Stimulated activated naive CD4-positive, alpha-beta T cell (primary cell): ENCODE results near the gene ACAA2.

ENCODE experiments used
- DNase-seq, 6 experiments: peaks; one replicate each; lab custom pipeline; 2025; lab: John Stamatoyannopoulos, UW

The ACAA2 gene, protein sequence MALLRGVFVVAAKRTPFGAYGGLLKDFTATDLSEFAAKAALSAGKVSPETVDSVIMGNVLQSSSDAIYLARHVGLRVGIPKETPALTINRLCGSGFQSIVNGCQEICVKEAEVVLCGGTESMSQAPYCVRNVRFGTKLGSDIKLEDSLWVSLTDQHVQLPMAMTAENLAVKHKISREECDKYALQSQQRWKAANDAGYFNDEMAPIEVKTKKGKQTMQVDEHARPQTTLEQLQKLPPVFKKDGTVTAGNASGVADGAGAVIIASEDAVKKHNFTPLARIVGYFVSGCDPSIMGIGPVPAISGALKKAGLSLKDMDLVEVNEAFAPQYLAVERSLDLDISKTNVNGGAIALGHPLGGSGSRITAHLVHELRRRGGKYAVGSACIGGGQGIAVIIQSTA

GRCh38 chr18:49813319-49814146, at the start of gene ACAA2:
Gene ACAA2 (minus strand): TSS chr18:49813533. CDS start chr18:49813484, 49 bp downstream.
- peak; percentile 51 to 72 (median 66) for DNase-seq

DNA sequence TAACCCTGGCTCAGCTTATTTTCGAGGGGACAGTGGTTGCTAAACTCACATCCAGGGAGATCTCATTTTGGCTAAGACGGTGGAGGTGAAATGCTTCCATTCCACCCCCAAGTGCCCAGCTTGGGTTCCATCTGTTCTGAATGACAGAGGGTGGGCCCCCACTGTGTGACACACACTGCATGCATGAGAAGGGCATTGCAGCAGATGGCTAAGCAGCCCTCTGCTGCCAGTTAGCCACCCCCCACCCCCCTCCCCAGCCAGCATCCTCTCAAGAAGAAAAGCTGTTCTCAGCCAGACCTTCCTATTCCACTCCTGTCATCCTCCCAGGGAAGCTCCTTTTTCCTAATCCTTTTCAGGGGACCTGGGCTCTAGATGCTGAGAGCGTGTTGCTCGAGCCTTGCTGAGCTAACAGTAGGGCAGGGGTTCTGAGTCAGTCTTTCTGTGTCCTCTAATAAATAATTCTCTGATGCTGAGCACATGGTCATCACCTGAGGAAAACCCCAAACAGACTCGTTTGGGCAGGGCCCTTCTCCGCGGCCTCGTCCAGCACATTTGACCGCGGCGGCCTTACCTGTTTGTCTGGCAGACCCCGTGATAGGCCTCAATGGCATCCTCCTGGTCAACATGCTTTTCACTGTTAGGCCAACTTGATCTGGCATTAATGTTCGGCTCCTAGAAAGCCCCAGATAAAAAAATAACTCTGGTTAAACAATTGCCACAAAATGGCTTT, 49.5 kb upstream of the ACAA2 start:
- no peak for DNase-seq

DNA sequence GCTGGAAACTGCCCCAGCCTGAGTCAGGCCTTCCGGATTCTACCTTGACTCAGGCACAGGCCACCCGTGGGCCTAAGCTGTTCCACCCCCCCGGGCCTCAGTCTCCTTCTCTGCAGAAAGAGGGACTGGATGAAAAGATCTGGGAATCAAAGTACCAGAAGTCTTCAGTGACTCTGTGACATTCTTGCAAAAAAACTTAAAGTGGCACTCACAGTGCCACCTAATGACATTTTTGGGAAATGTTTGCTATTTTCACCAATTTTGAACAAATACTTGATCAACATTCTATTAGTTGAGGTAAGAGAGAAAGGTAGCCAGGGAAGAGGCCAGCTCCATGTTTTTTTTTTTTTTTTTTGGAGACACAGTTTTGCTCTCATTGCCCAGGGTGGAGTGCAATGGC, 48.3 kb upstream of the ACAA2 start:
- DNase-seq: peak in 2 of 6 experiments; percentile 15 to 16

DNA sequence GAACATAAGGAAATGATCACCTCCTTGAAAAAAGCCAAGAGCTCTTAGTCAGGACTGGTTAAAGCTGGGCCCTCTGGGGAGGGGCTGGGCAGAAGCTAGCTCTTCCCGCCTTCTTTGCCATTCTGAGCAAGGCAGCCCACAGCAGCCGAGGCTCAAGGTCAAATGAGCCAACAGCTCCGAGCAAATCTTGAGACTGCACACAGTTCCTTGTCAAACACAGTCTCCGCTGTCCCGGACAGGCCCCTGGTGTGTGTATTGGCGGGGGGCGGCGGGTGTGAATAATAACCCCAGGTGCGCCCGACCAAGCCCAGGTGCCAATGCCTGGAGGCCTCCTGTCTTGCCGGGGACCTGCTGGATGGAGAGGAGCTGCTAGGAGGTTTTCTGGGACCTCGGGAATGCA, 46.4 kb upstream of the ACAA2 start:
- no peak for DNase-seq

DNA sequence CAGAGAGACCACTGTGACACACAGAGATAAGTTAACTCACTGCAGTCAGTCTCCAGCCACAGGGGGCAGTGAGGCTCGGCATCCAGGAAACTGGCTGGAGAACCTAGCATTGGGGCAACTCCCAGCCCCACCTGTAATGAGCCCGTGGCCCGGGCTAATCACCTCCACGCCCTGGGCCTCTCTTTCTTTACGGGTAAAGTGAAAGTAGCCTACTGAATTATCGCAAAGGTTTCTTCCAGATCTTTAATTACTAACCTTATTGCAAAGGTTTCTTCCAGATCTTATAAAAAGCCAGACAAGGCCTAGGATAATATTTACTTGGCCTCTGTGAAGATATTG, 45.7 kb upstream of the ACAA2 start:
- DNase-seq: no peak

- peak in 5 of 6 experiments; percentile 11 to 37 (median 23) for DNase-seq
Measured at GRCh38 chr18:49858309-49859020, 45.1 kb upstream of the ACAA2 start.

DNA sequence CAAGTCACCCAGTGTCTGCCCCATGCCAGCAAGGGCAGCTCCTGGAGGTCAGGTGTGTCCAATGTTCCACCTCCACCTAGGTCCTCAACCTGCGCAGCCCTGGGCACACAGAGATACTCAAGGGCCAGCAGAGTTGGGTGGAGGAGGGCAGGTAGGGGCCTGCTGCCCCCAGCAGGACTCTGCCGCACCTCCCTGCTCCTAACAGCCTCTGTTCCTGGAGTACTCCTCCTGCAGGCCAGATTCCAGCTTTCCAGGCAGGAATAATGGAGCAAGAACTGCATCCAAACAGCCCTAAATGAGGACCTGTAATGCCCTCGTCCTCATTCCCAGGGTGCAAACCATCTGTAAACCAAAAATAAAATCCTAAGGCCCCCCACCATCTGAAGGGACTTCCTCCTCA, 44.4 kb upstream of the ACAA2 start:
- DNase-seq: no peak

- DNase-seq: no peak
Measured at GRCh38 chr18:49856496-49856895, 43.2 kb upstream of the ACAA2 start.

GRCh38 chr18:49855711-49856415, 42.5 kb upstream of the ACAA2 start:
- DNase-seq: no peak

GRCh38 chr18:49854681-49855080, 41.3 kb upstream of the ACAA2 start:
- no peak for DNase-seq

GRCh38 chr18:49853436-49853835, 40.1 kb upstream of the ACAA2 start:
- DNase-seq: no peak

DNA sequence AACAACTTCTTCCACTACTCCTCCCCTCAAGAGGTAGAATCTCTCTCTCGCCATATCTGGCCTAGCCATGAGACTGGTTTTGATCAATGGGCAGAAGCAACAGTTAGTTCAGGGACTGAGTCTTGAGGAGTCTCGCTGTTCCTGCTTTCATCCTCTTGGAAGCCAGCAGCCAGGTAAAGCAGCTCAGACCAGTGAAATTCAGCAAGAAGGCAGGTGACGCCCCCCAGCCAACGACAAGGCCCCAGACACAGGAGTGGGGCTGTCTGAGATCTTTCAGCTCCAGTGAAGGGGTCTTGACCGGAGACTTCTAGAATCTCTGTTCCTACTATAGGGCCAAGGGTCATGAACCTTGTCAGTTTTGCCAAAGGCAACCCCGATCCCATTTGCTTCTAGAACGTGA, 39.7 kb upstream of the ACAA2 start:
- no peak for DNase-seq

GRCh38 chr18:49851624-49852023, 38.3 kb upstream of the ACAA2 start:
- DNase-seq: no peak

DNA sequence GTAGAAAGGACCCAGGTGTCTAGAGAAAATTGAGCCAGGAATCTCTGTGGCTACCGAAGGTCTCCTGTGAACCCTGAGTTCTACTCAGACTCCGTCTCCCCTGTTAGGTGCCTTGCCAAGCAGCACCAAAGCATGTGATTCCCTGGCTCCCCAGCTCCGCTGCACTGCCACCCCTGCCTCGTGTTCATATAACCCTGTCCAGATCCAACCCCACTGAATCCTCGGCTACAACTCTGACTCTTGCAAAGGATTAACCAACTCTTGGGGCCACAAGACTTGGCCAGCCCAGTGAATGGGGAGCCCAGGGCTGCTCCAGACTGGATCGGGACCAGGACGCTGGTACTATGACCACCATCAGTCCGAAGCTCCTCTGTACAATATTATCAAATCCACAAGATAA, 37.3 kb upstream of the ACAA2 start:
- DNase-seq: no peak

- DNase-seq: no peak
Measured at GRCh38 chr18:49849331-49850217, 36.2 kb upstream of the ACAA2 start.

GRCh38 chr18:49848115-49848514, 34.8 kb upstream of the ACAA2 start:
- DNase-seq: no peak

DNA sequence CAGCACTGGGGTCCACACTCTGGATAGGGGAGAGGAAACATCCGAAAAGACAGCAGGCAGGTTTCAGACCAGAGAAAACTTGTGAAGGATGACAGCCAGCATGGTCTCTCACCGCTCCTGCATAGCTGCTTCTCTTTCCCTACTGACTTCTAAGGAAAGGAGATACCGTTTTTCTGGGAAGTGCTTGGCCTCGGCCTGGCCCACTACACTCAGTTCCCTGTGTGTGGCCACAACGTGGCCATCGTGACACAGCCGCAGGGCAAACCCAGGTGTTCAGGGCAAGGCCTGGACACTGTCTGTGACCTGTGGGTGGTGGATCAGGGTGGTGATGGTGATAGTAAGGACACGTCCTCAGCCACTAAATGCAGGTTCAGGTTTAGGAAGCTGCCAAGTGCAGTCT, 34.2 kb upstream of the ACAA2 start:
- DNase-seq: no peak

GRCh38 chr18:49846718-49847470, 33.6 kb upstream of the ACAA2 start:
- no peak for DNase-seq

- no peak for DNase-seq
Measured at GRCh38 chr18:49846361-49846662, 33.0 kb upstream of the ACAA2 start.
